IMR-90 (cell line): ENCODE results near the gene TMUB1. TPM values are rescaled to one million over a fixed set of nuclear protein-coding genes. Genes with fewer than 3 reads are reported as not detected.

Source experiments
- ATAC-seq: fragments of 200-7000 bp; cut with Tn5 transposase; 2 replicates; pipeline ENCODE4 v1.9.1; 2020; ENCODE audit warnings: low read depth, mild to moderate bottlenecking, moderate library complexity
- BruUV-seq: library from RNA; stranded (reverse); fragments of 400-500 nt; replicated peaks from 2 replicates; lab custom pipeline; 2021; lab: Mats Ljungman, UMichigan
- CTCF ChIA-PET: fragments of 300-600 bp; formaldehyde crosslinking; extraction: SDS; loops from one replicate; lab custom pipeline; 2021; ENCODE audit warnings: antibody characterized with exemption; lab: Yijun Ruan, JAX
- POLR2A ChIA-PET: fragments of 300-600 bp; sonication (Branson Sonifier 250); formaldehyde crosslinking; loops from one replicate; lab custom pipeline; 2022; ENCODE audit warnings: antibody characterized with exemption; ENCODE audit not compliant: unreplicated experiment; lab: Charles Lee
- DNase-seq: peaks from one replicate; pipeline ENCODE4 v3.0.0; 2013
- H2AFZ ChIP-seq: replicated peaks from 2 replicates; pipeline ENCODE3; 2013; ENCODE audit warnings: low read length, mild to moderate bottlenecking; ENCODE audit not compliant: poor library complexity
- H2AK5ac ChIP-seq: 2 replicates; pipeline ENCODE4 v1.6.1; 2013; ENCODE audit warnings: low read depth, low read length, inconsistent platforms
- H2AK9ac ChIP-seq: replicated peaks from 2 replicates; pipeline ENCODE3; 2013; ENCODE audit warnings: mild to moderate bottlenecking, low read depth, low read length, moderate library complexity; ENCODE audit not compliant: poor library complexity
- H2BK120ac ChIP-seq: 2 replicates; pipeline ENCODE4 v1.6.1; 2013; ENCODE audit warnings: low read depth, low read length, inconsistent platforms
- H2BK15ac ChIP-seq: 3 replicates; pipeline ENCODE4 v1.6.1; 2013; ENCODE audit warnings: low read depth, low read length, inconsistent platforms
- H2BK20ac ChIP-seq: 2 replicates; pipeline ENCODE4 v1.6.1; 2013; ENCODE audit warnings: low read depth, mild to moderate bottlenecking, inconsistent platforms, low read length, moderate library complexity
- H2BK5ac ChIP-seq: 2 replicates; pipeline ENCODE4 v1.6.1; 2013; ENCODE audit warnings: mild to moderate bottlenecking, low read depth, low read length, inconsistent platforms; ENCODE audit not compliant: poor library complexity, severe bottlenecking
- H3K14ac ChIP-seq: replicated peaks from 2 replicates; pipeline ENCODE4 v1.6.1; 2013; ENCODE audit warnings: low read depth, low read length, inconsistent platforms
- H3K18ac ChIP-seq: 2 replicates; pipeline ENCODE4 v1.6.1; 2013; ENCODE audit warnings: low read depth, low read length, control low read depth
- H3K23ac ChIP-seq: 2 replicates; pipeline ENCODE4 v1.6.1; 2013; ENCODE audit warnings: low read depth, low read length, inconsistent platforms
- H3K27ac ChIP-seq: 2 replicates; pipeline ENCODE4 v1.5.1; 2013; ENCODE audit warnings: mild to moderate bottlenecking, control low read depth, low read length; ENCODE audit not compliant: insufficient read depth
- H3K27me3 ChIP-seq: 2 replicates; pipeline ENCODE4 v1.6.1; 2013; ENCODE audit warnings: low read length; ENCODE audit not compliant: control insufficient read depth, insufficient read depth
- H3K36me3 ChIP-seq: 2 replicates; pipeline ENCODE4 v1.6.1; 2013; ENCODE audit warnings: low read length, mixed read lengths; ENCODE audit not compliant: control insufficient read depth, insufficient read depth
- H3K4ac ChIP-seq: 2 replicates; pipeline ENCODE4 v1.6.1; 2013; ENCODE audit warnings: low read depth, low read length, inconsistent platforms
- H3K4me1 ChIP-seq: 2 replicates; pipeline ENCODE4 v1.6.1; 2013; ENCODE audit warnings: low read length, mixed read lengths; ENCODE audit not compliant: control insufficient read depth, insufficient read depth
- H3K4me2 ChIP-seq: 2 replicates; pipeline ENCODE4 v1.6.1; 2013; ENCODE audit warnings: low read depth, mild to moderate bottlenecking, control low read depth, low read length, moderate library complexity
- H3K4me3 ChIP-seq: 2 replicates; pipeline ENCODE4 v1.5.1; 2013; ENCODE audit warnings: low read depth, mild to moderate bottlenecking, control low read depth, low read length, moderate library complexity; ENCODE audit not compliant: insufficient read depth
- H3K56ac ChIP-seq: 2 replicates; pipeline ENCODE4 v1.6.1; 2013; ENCODE audit warnings: low read length, inconsistent platforms; ENCODE audit not compliant: insufficient read depth; ENCODE audit errors: extremely low read depth
- H3K79me1 ChIP-seq, 2 experiments: 2 replicates each; pipeline ENCODE4 v1.6.1; 2013; ENCODE audit warnings: low read length in 2 of 2, inconsistent platforms in 1 of 2, low read depth in 1 of 2
- H3K9ac ChIP-seq: 2 replicates; pipeline ENCODE4 v1.6.1; 2013; ENCODE audit warnings: low read depth, low read length, control low read depth
- H3K9me1 ChIP-seq: 2 replicates; pipeline ENCODE4 v1.6.1; 2013; ENCODE audit warnings: low read length, inconsistent platforms; ENCODE audit not compliant: insufficient read depth
- H3K9me3 ChIP-seq: 2 replicates; pipeline ENCODE4 v1.6.1; 2013; ENCODE audit warnings: low read length; ENCODE audit not compliant: control insufficient read depth, insufficient read depth
- H4K20me1 ChIP-seq: 2 replicates; pipeline ENCODE4 v1.6.1; 2013; ENCODE audit warnings: low read length, inconsistent platforms; ENCODE audit not compliant: insufficient read depth
- H4K5ac ChIP-seq: 2 replicates; pipeline ENCODE4 v1.6.1; 2013; ENCODE audit warnings: mild to moderate bottlenecking, low read depth, low read length, control low read depth
- H4K8ac ChIP-seq, 2 experiments: 2 replicates each; pipeline ENCODE4 v1.6.1; 2013; ENCODE audit warnings: low read depth in 2 of 2, low read length in 2 of 2, control low read depth in 1 of 2, inconsistent platforms in 1 of 2
- H4K91ac ChIP-seq: 2 replicates; pipeline ENCODE4 v1.6.1; 2013; ENCODE audit warnings: low read depth, low read length, inconsistent platforms; ENCODE audit not compliant: insufficient read depth
- CEBPB ChIP-seq: IDR thresholded peaks from 2 replicates; pipeline ENCODE4 v1.6.1; 2012; ENCODE audit warnings: low read depth, low read length, improper control_type of control experiment
- CHD1 ChIP-seq: IDR thresholded peaks from 2 replicates; pipeline ENCODE4 v1.6.1; 2012; ENCODE audit warnings: low read depth, low read length, improper control_type of control experiment
- FOS ChIP-seq: fragments of 150-350 bp; IDR thresholded peaks from 2 replicates; pipeline ENCODE4 v1.6.1; 2016; ENCODE audit warnings: low read depth, low read length
- MXI1 ChIP-seq: IDR thresholded peaks from 2 replicates; pipeline ENCODE4 v1.6.1; 2012; ENCODE audit warnings: low read depth, mild to moderate bottlenecking, low read length, moderate library complexity, borderline replicate concordance
- RCOR1 ChIP-seq: IDR thresholded peaks from 2 replicates; pipeline ENCODE4 v1.6.1; 2012; ENCODE audit warnings: mild to moderate bottlenecking, low read length, improper control_type of control experiment; ENCODE audit not compliant: insufficient replicate concordance
- SMC3 ChIP-seq: fragments of 150-350 bp; IDR thresholded peaks from 2 replicates; pipeline ENCODE4 v1.6.1; 2016; ENCODE audit warnings: low read depth, mild to moderate bottlenecking, antibody characterized with exemption, low read length, moderate library complexity
- WGBS, 2 experiments: methylation state at CpG; one replicate each; pipeline versions ENCODE4 v1.1.5 to v1.1.7; 2013; ENCODE audit warnings: missing lambda C conversion rate in 2 of 2; ENCODE audit not compliant: insufficient read length in 1 of 2; ENCODE audit errors: extremely low coverage in 2 of 2; 5-methylcytosine and 5-hydroxymethylcytosine counted together
- dilution Hi-C: fragments of 300-500 bp; cut with HindIII; formaldehyde crosslinking; loops from one replicate; pipeline ENCODE4 v1.14.3; 2018; ENCODE audit warnings: low sequenced_read_pairs; ENCODE audit not compliant: unreplicated experiment
- in situ Hi-C: fragments of 300-500 bp; cut with MboI; formaldehyde crosslinking; loops from 3 replicates; pipeline ENCODE4 v1.14.3; 2019; ENCODE audit warnings: low sequenced_read_pairs, inconsistent platforms, mixed read lengths
- intact Hi-C: fragments of 100-400 bp; cut with micrococcal nuclease; formaldehyde crosslinking; loops from 2 replicates; pipeline ENCODE4 v1.10.0; 2022
- polyA plus RNA-seq, 3 experiments: library from polyadenylated mRNA; depleted of rRNA; stranded (reverse); fragments of >200 nt; gene quantifications; 2 replicates each; pipeline ENCODE4 v1.2.3, GENCODE V29; 2012; ENCODE audit warnings: low replicate concordance in 1 of 3
- total RNA-seq: library from RNA; depleted of rRNA; stranded (reverse); fragments of >200 nt; gene quantifications from 2 replicates; pipeline ENCODE4 v1.2.3, GENCODE V29; 2012
- TF ChIP-seq, protein P1 (sequence below): fragments of 150-350 bp; IDR thresholded peaks from 2 replicates; pipeline ENCODE4 v1.6.1; 2017; ENCODE audit warnings: mild to moderate bottlenecking, antibody characterized with exemption, low read length, low read depth
- TF ChIP-seq, protein P2 (sequence below): fragments of 150-350 bp; IDR thresholded peaks from 2 replicates; pipeline ENCODE4 v1.6.1; 2016; ENCODE audit warnings: low read depth, mild to moderate bottlenecking, low read length, moderate library complexity, borderline replicate concordance

Gene TMUB1
- total and polyA plus RNA-seq, 2 of the 4 experiments (the other 2 are of a cell fraction), result 6.8 to 29.8 TPM

DNA sequence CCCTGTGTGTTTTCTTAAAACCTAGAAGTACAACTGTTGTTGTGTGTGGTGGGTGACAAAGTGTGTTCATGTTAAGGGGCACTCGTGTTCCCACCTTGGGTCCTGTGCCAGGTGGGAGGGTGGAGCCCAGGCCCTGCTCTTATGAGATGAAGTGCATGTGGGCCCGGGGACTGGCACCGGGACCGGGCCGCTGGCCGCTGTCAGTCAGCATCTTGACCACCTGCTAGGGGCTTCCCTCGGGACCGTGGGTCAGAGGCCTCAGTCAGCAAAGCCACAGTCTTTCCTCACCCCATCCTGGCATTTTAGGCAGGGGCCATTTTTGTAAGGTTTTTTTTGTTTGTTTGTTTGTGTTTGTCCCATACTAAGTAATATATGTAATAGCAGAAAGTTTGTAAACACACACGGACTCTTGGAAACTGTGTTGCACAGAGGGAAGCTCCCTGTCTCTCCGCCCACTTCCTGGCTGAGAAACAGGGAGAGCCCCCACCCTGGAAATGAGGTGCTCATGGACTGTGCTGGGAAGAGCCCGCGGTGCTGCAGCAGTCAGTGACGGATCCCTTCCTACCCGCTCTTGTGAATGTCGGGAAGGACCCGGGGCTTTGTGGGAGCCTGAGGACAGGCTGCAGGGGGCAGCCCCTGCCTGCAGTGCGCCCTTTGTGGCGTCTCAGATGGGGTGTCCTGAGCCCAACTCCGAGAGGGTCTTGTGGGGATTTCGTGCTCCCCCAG lies 16.4 kb upstream of the TMUB1 start:
- no peaks in the 10 kb centered on the region for H3K9me3 ChIP-seq
- no peak overlapping the region for H3K56ac ChIP-seq
- no peak overlapping the region for H3K23ac ChIP-seq
- H2BK5ac ChIP-seq, result no peak overlapping the region
- H2BK20ac ChIP-seq, result no peak overlapping the region
- no peaks in the 10 kb centered on the region for H3K27me3 ChIP-seq
- no peak overlapping the region for H3K4ac ChIP-seq
- DNase-seq, result no peak
- H3K27ac ChIP-seq, result no peak overlapping the region
- H3K9ac ChIP-seq, result no peak overlapping the region
- no peak overlapping the region for H4K8ac ChIP-seq
- no peak for ATAC-seq
- peaks cover 92% of the 10 kb centered on the region for H4K20me1 ChIP-seq
- POLR2A ChIA-PET, result no interaction called here
- no peak overlapping the region for H2BK15ac ChIP-seq
- in situ Hi-C loops, result loop anchor here (10.0 to 25.0 kb wide), 2 partner anchors 195 to 312 kb away; no protein-coding TSS in a partner anchor
- no peak overlapping the region for H2AK5ac ChIP-seq
- TF ChIP-seq RCOR1 (no peak), FOS (no peak), SMC3 (no peak), CHD1 (no peak), MXI1 (no peak), CEBPB (no peak)
- TF ChIP-seq, protein P1, sequence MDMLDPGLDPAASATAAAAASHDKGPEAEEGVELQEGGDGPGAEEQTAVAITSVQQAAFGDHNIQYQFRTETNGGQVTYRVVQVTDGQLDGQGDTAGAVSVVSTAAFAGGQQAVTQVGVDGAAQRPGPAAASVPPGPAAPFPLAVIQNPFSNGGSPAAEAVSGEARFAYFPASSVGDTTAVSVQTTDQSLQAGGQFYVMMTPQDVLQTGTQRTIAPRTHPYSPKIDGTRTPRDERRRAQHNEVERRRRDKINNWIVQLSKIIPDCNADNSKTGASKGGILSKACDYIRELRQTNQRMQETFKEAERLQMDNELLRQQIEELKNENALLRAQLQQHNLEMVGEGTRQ, result no peak
- TF ChIP-seq, protein P2, sequence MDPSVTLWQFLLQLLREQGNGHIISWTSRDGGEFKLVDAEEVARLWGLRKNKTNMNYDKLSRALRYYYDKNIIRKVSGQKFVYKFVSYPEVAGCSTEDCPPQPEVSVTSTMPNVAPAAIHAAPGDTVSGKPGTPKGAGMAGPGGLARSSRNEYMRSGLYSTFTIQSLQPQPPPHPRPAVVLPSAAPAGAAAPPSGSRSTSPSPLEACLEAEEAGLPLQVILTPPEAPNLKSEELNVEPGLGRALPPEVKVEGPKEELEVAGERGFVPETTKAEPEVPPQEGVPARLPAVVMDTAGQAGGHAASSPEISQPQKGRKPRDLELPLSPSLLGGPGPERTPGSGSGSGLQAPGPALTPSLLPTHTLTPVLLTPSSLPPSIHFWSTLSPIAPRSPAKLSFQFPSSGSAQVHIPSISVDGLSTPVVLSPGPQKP, result no peak
- H3K4me3 ChIP-seq, result no peak overlapping the region
- peaks cover 10% of the 10 kb centered on the region for H3K4me1 ChIP-seq
- H3K79me1 ChIP-seq, result peaks cover 19 to 89% of the 10 kb centered on the region in 2 experiments
- H2AFZ ChIP-seq, result no peak overlapping the region
- peaks cover 13% of the 10 kb centered on the region; the same call in 1 of the 2 replicates for H3K9me1 ChIP-seq
- intact Hi-C loops, result no loop called here
- no peak overlapping the region for H3K4me2 ChIP-seq
- H3K18ac ChIP-seq, result no peak overlapping the region
- H4K91ac ChIP-seq, result no peak overlapping the region
- no peak overlapping the region for H4K5ac ChIP-seq
- H3K36me3 ChIP-seq, result 0 out of 2 replicates have a peak, but pooled peaks cover 1% of the 10 kb centered on the region
- no peak overlapping the region for H2AK9ac ChIP-seq
- 73% methylated on average over 4 of the region's 20 CpGs; no CpG with 5 or more reads in 1 of the 2 experiments for WGBS, 2 experiments
- H2BK120ac ChIP-seq, result no peak overlapping the region
- dilution Hi-C loops, result no loop called here
- H3K14ac ChIP-seq, result no peak overlapping the region
- CTCF ChIA-PET, result interaction anchor here (1.2 kb wide), 1 partner anchor 9 kb away, joined by 3 read pairs; no protein-coding TSS in a partner anchor
- BruUV-seq, result no TSS peak
